ENCODE results near the gene MREG.
"Not testable (repeated sequence)": the region's sequence is repeated elsewhere in the genome, so short reads cannot be mapped to it uniquely, and the experiment has no call there.

MREG gene

GRCh38 chr2:216021768-216022565 is 8.6 kb upstream of the MREG start:
- DNase-seq (ENCODE audit: low read depth, low spot score) = no peak

GRCh38 chr2:216018709-216019108 is 5.4 kb upstream of the MREG start:
- DNase-seq (ENCODE audit: low read depth, low spot score) = no peak

- peak; percentile 34 for DNase-seq (ENCODE audit: low read depth, low spot score)
These were observed 4.0 kb upstream of the MREG start for GRCh38 chr2:216017365-216017764.

- DNase-seq (ENCODE audit: low read depth, low spot score) = no peak
These were observed 3.2 kb upstream of the MREG start for GRCh38 chr2:216016581-216016980.

- no peak for DNase-seq (ENCODE audit: low read depth, low spot score)
These were observed 2.5 kb upstream of the MREG start for GRCh38 chr2:216015722-216016464.

- DNase-seq (ENCODE audit: low read depth, low spot score) = no peak
These were observed 1.6 kb upstream of the MREG start for GRCh38 chr2:216014986-216015385.

- no peak for DNase-seq (ENCODE audit: low read depth, low spot score)
These were observed 655 bp upstream of the MREG start for GRCh38 chr2:216014006-216014405.

- DNase-seq (ENCODE audit: low read depth, low spot score) = no peak
These were observed 596 bp downstream of the MREG start for GRCh38 chr2:216012830-216013079.

GRCh38 chr2:216012133-216012829 is 1.1 kb downstream of the MREG start:
- peak; percentile 23 for DNase-seq (ENCODE audit: low read depth, low spot score)

- DNase-seq (ENCODE audit: low read depth, low spot score) = not testable (repeated sequence)
These were observed 4.1 kb downstream of the MREG start for GRCh38 chr2:216009215-216009614.

GRCh38 chr2:216008387-216008786 is 5.0 kb downstream of the MREG start:
- no peak for DNase-seq (ENCODE audit: low read depth, low spot score)

- DNase-seq (ENCODE audit: low read depth, low spot score) = peak; percentile 29
These were observed 7.1 kb downstream of the MREG start for GRCh38 chr2:216006164-216006663.

GRCh38 chr2:216004697-216005283 is 8.6 kb downstream of the MREG start:
- no peak for DNase-seq (ENCODE audit: low read depth, low spot score)

GRCh38 chr2:216003876-216004696 is 9.3 kb downstream of the MREG start:
- DNase-seq (ENCODE audit: low read depth, low spot score) = no peak

- no peak for DNase-seq (ENCODE audit: low read depth, low spot score)
These were observed 10.7 kb downstream of the MREG start for GRCh38 chr2:216002693-216003092.

- DNase-seq (ENCODE audit: low read depth, low spot score) = no peak
These were observed 11.2 kb downstream of the MREG start for GRCh38 chr2:216002101-216002678.

- DNase-seq (ENCODE audit: low read depth, low spot score) = no peak
These were observed 11.9 kb downstream of the MREG start for GRCh38 chr2:216001216-216002100.

- no peak for DNase-seq (ENCODE audit: low read depth, low spot score)
These were observed 14.7 kb downstream of the MREG start for GRCh38 chr2:215998636-215999035.

- no peak for DNase-seq (ENCODE audit: low read depth, low spot score)
These were observed 16.1 kb downstream of the MREG start for GRCh38 chr2:215997219-215997618.

- DNase-seq (ENCODE audit: low read depth, low spot score) = peak; percentile 42
These were observed 18.4 kb downstream of the MREG start for GRCh38 chr2:215994911-215995310.
